Measurements from ENCODE around the gene YTHDF1. TPM values are rescaled to one million over a fixed set of nuclear protein-coding genes. Genes with fewer than 3 reads are reported as not detected.

The YTHDF1 gene
- total RNA-seq, 2 donors from 2014 or later: 15.8 to 16.2 TPM

GRCh38 chr20:63227260-63227659 is 11.3 kb upstream of the YTHDF1 start:
- no peak for TF ChIP-seq POLR2A (IDR thresholded peaks at IDR 0.05)
- no peak for TF ChIP-seq CTCF (IDR thresholded peaks at IDR 0.05)
- peaks cover 8% of the 10 kb centered on the region for H3K4me1 ChIP-seq
- H3K27me3 ChIP-seq: peaks cover 0 to 9% of the 10 kb centered on the region in 2 donors
- H3K27ac ChIP-seq: no peak overlapping the region
- H3K9me3 ChIP-seq: no peaks in the 10 kb centered on the region
- DNase-seq: no peak
- no peak for ATAC-seq
- 69 to 75% methylated on average over 5 of the region's 5 CpGs for WGBS, 2 donors
- no peaks in the 10 kb centered on the region for H3K36me3 ChIP-seq (replicated peaks in 1 of 2; ENCODE audit: insufficient read depth in 1 of 2, low read depth in 2 of 2)
- intact Hi-C loops (cut with DNase I): no loop called here
- H3K4me3 ChIP-seq: no peak overlapping the region

GRCh38 chr20:63226042-63226943 is 10.4 kb upstream of the YTHDF1 start:
- intact Hi-C loops (cut with DNase I): no loop called here
- no peak for DNase-seq

GRCh38 chr20:63225082-63225454 is 9.1 kb upstream of the YTHDF1 start:
- DNase-seq (no peak), ATAC-seq (no peak)
- no peak overlapping the region for H3K27ac ChIP-seq
- H3K9me3 ChIP-seq: no peaks in the 10 kb centered on the region
- TF ChIP-seq CTCF (IDR thresholded peaks at IDR 0.05): no peak
- 29 to 32% methylated on average over 7 of the region's 7 CpGs for WGBS, 2 donors
- H3K36me3 ChIP-seq (replicated peaks in 1 of 2; ENCODE audit: insufficient read depth in 1 of 2, low read depth in 2 of 2): no peaks in the 10 kb centered on the region
- peaks cover 0 to 9% of the 10 kb centered on the region in 2 donors for H3K27me3 ChIP-seq
- H3K4me1 ChIP-seq: peaks cover 8% of the 10 kb centered on the region
- no peak overlapping the region for H3K4me3 ChIP-seq
- intact Hi-C loops (cut with DNase I): no loop called here

More at GRCh38 chr20:63226042-63226943, 10.4 kb upstream of the YTHDF1 start:
- TF ChIP-seq CTCF (IDR thresholded peaks at IDR 0.05): no peak
- TF ChIP-seq POLR2A (IDR thresholded peaks at IDR 0.05): no peak
- peaks cover 8% of the 10 kb centered on the region for H3K4me1 ChIP-seq
- no peak for ATAC-seq
- H3K4me3 ChIP-seq: no peak overlapping the region
- H3K27ac ChIP-seq: no peak overlapping the region
- H3K27me3 ChIP-seq: peaks cover 0 to 9% of the 10 kb centered on the region in 2 donors
- 80 to 84% methylated on average over 12 to 19 of the region's 19 CpGs for WGBS, 2 donors
- no peaks in the 10 kb centered on the region for H3K36me3 ChIP-seq (replicated peaks in 1 of 2; ENCODE audit: insufficient read depth in 1 of 2, low read depth in 2 of 2)
- H3K9me3 ChIP-seq: no peaks in the 10 kb centered on the region

GRCh38 chr20:63224412-63225081 is 8.6 kb upstream of the YTHDF1 start:
- H3K4me3 ChIP-seq: no peak overlapping the region
- H3K27me3 ChIP-seq: peaks cover 0 to 6% of the 10 kb centered on the region in 2 donors
- ATAC-seq (peak; percentile 62), DNase-seq (peak; percentile 54 to 75 (median 66))
- H3K36me3 ChIP-seq (replicated peaks in 1 of 2; ENCODE audit: insufficient read depth in 1 of 2, low read depth in 2 of 2): no peaks in the 10 kb centered on the region
- H3K27ac ChIP-seq: no peak overlapping the region
- 21 to 36% methylated on average over 13 to 16 of the region's 16 CpGs for WGBS, 2 donors
- TF ChIP-seq POLR2A (IDR thresholded peaks at IDR 0.05) (no peak), CTCF (IDR thresholded peaks at IDR 0.05) (peak in 1 of 7 experiments; percentile 16)
- intact Hi-C loops (cut with DNase I): no loop called here
- no peaks in the 10 kb centered on the region for H3K9me3 ChIP-seq
- peaks cover 8% of the 10 kb centered on the region for H3K4me1 ChIP-seq
